ENCODE measurements around the gene DPYD.

DPYD gene

DNA sequence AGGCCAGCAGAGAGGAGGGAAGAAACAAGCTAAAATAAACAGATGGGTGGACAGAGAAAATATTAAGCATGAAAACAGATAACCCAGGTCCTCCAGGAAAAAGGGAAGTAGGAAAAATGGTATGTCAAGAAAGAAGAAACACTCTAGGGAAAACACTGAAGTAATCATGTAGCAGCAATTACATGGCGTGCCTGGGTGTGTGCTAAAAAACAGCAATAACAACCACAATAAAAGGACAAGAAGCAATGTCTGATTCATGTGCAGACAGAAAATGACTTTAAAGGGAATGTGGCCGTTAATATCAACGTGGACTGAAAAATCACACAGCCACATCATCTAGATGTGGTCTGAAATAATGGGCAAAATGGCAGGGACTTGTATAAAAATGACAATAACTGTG is 829.6 kb downstream of the DPYD start:
- Mint-ChIP-seq H3K4me1 (no peaks in the 10 kb centered on the region), H3K4me3 (no peak overlapping the region)

DNA sequence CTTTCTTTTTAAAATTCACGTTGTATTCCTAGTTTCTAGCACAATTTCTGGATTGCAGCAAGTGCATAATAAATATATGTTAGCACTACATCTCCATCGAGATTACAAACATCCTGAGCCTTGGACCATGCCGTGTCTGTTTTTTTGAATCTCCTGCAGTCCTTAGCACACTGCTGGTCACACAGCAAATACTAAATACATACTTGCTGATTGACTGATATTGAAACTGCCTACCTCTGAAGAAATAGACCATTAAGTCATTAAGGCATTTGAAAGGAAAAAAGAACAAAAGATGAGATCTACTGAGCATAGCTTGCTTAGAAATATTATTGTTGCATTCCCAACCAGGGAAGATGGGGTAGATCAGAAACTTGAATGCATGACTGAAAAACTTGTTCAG is 830.1 kb downstream of the DPYD start:
- Mint-ChIP-seq H3K4me3 (no peak overlapping the region), H3K36me3 (no peaks in the 10 kb centered on the region), H3K9me3 (no peaks in the 10 kb centered on the region), H3K4me1 (no peaks in the 10 kb centered on the region), H3K27ac (no peak overlapping the region)
- no peak for ATAC-seq
- no peak for DNase-seq (ENCODE audit: low spot score in 2 of 2)

More for the DNA sequence above, 829.6 kb downstream of the DPYD start:
- DNase-seq (ENCODE audit: low spot score in 2 of 2) (no peak), ATAC-seq (no peak)
- no peaks in the 10 kb centered on the region for H3K36me3 Mint-ChIP-seq
- H3K9me3 Mint-ChIP-seq, result no peaks in the 10 kb centered on the region
- no peak overlapping the region for H3K27ac Mint-ChIP-seq

DNA sequence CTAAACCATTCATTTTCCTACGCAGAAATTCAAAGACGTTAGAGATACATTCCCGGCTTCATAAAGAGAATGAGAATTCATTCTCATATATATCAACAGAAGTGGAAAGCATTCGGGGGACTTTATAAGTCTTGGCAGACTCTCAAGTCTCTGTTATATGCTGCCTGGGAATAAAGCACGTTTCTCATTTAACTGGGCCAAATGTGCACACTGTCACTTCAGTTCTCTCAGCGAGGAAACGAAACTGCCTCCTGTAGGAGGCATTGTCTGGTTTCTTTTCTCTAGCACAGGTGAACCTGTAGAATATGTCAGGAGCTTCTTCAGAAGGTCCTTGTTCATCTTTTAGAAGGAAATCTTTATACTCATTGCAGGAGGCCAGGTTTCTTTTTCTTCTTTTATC is 831.7 kb downstream of the DPYD start:
- DNase-seq (ENCODE audit: low spot score in 2 of 2) (no peak), ATAC-seq (no peak)
- Mint-ChIP-seq H3K36me3 (no peaks in the 10 kb centered on the region), H3K4me3 (no peak overlapping the region), H3K9me3 (no peaks in the 10 kb centered on the region), H3K4me1 (no peaks in the 10 kb centered on the region), H3K27ac (no peak overlapping the region)

DNA sequence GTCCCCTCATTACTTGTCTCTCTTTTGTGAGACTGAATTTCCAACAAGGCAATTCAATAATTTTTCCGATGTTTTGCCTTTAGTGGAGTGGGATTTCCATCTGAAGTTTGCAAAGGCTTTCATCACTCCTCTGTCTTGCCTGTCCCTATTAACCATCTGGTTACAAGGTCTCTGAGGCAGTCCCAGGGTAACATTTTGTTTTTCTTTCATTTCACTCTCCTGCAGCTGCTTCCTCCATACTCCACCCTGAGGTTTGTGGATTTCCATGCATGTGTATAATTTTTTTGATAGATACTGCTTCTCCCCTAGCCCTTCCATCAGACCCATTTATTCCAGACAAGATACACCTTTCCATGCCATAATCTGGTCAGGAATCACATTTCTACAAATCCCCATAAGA is 832.4 kb downstream of the DPYD start:
- no peaks in the 10 kb centered on the region for H3K4me1 Mint-ChIP-seq
- H3K27ac Mint-ChIP-seq, result no peak overlapping the region
- DNase-seq (ENCODE audit: low spot score in 2 of 2) (no peak), ATAC-seq (no peak)
- H3K9me3 Mint-ChIP-seq, result no peaks in the 10 kb centered on the region
- H3K36me3 Mint-ChIP-seq, result no peaks in the 10 kb centered on the region
- no peak overlapping the region for H3K4me3 Mint-ChIP-seq

DNA sequence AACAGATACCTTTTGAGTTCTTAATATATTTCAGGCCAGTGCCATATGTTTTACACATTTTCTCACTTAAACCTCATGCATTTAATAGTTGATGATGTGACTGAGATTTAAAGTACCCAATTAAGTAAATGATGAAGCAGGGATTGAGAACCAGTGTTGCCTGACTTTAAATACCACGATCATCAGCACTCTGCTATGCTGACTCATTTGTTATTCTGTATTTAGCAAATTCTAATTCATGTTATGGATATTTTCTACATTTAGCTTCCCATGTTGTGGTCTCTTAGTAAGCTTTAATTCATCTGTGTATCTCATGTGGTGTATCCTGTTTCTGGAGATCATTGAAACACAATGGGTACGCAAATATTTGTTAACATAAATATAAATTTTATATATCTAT is 836.3 kb downstream of the DPYD start:
- no peaks in the 10 kb centered on the region for H3K4me1 Mint-ChIP-seq
- no peak overlapping the region for H3K27ac Mint-ChIP-seq
- H3K9me3 Mint-ChIP-seq, result no peaks in the 10 kb centered on the region
- no peak for DNase-seq (ENCODE audit: low spot score in 2 of 2)
- no peak for ATAC-seq
- H3K4me3 Mint-ChIP-seq, result no peak overlapping the region
- H3K36me3 Mint-ChIP-seq, result peaks cover 7% of the 10 kb centered on the region

DNA sequence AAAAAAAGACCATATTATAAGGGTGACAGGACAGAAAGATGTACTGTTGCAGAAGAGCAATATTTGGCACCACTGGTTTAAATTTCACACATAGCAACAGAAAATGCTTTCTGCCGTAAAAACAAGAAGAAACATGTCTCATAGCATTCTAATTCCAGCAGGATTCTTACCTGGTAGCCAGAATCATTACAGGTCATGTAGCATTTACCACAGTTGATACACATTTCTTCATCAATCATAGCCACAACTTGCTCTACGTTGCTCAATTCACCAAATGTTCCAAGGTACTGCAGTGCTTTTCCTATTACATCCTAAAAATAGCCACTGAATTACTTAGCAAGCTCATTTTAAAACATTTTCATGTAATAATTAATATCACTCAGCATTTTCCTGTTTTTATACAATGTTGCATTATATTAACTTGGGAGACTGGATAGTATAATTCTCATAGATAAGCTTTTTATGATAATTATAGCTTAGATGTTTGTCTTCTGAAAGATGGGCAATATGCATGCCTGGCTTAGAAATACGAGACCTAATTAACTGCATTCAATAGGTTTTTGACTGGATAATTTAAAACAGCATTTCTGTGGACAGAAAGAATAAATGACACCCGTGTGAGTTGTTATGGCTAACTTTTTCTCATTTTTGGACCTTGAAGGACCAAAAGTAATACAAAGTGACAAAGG is 838.5 kb downstream of the DPYD start:
- Mint-ChIP-seq H3K4me3 (no peak overlapping the region), H3K4me1 (no peaks in the 10 kb centered on the region), H3K36me3 (peaks cover 7% of the 10 kb centered on the region), H3K9me3 (no peaks in the 10 kb centered on the region), H3K27ac (no peak overlapping the region)
- DNase-seq (ENCODE audit: low spot score in 2 of 2) (no peak), ATAC-seq (no peak)

DNA sequence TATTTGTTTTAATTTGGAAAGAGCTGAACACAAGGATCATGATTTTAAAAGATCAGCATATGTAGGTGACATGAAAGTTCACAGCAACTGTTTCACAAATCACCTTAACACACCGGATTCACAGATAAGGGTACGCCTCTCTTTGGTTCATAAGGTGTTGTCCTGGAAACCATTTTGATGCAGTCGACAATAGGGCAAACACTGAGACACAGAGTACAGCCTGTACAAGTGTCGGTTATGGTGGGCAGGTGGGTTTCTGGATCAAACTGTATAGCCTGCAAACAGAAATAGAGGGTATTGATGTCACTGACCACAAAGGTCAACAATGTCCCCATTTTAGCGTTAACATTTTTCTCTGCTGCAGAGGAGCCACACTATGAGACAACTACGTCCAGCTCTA is 842.0 kb downstream of the DPYD start:
- Mint-ChIP-seq H3K4me3 (no peak overlapping the region), H3K36me3 (peaks cover 7% of the 10 kb centered on the region), H3K4me1 (no peaks in the 10 kb centered on the region), H3K9me3 (no peaks in the 10 kb centered on the region), H3K27ac (no peak overlapping the region)
- no peak for DNase-seq (ENCODE audit: low spot score in 2 of 2)
- no peak for ATAC-seq

DNA sequence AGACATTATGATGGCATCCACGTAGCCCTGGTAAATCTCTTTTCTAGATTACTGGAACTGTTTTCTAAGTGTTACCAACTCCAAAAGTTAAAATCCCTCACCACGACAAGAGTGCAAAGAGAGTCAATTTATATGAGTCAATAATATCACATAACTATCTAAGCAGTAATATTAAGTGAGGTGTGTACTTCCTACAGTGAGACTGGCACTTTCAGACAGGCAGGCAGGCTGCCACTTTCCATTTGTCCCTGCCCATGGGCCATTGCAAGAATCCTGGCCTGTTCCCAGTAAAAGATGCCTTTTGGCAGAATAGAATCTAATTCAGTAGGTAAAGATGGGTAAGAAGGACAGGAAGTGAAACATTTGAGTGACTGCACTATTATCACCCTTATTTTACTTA is 843.6 kb downstream of the DPYD start:
- ATAC-seq (no peak), DNase-seq (ENCODE audit: low spot score in 2 of 2) (no peak)
- H3K9me3 Mint-ChIP-seq, result no peaks in the 10 kb centered on the region
- no peak overlapping the region for H3K4me3 Mint-ChIP-seq
- no peak overlapping the region for H3K27ac Mint-ChIP-seq
- no peaks in the 10 kb centered on the region for H3K4me1 Mint-ChIP-seq
- H3K36me3 Mint-ChIP-seq, result peaks cover 7% of the 10 kb centered on the region

DNA sequence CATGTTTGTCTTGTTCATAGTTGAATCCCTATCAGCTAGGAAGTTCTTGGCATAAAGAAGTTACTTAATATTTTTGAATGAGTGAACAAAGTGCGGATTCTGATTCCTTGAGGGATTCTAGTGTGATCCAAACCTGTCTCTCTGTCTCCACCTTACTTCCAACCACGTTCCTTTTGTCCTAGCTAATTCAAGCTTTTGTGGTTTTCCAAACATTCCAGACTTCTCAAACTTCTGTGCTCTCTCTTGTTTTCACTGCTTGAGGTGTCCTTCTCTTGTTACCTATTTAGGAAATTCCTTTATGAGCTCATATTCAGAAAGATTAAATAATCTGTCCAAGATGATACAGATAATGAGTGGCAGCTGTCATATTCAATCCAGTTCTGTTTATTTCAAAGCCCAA is 846.1 kb downstream of the DPYD start:
- H3K27ac Mint-ChIP-seq, result no peak overlapping the region
- H3K4me3 Mint-ChIP-seq, result no peak overlapping the region
- H3K36me3 Mint-ChIP-seq, result no peaks in the 10 kb centered on the region
- no peaks in the 10 kb centered on the region for H3K4me1 Mint-ChIP-seq
- no peak for ATAC-seq
- H3K9me3 Mint-ChIP-seq, result no peaks in the 10 kb centered on the region
- DNase-seq (ENCODE audit: low spot score in 2 of 2), result no peak

DNA sequence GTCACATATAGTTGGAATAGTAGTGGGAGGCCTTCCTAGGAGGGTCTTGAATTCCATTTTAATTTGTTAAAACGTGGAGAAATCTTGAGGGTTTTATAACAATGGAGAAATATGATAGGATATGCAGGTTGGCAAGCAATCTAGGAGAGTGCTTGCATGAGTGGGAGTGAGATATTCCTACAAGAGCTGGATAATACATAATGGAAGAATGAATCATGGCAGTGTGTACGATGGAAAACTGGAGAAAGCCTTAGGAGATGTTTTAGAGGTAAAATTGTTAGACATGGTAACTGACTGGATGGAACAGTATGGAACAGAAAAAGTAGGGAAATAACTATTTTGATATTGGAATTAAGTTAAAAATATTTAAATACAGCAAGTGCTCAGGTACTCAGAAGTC is 846.9 kb downstream of the DPYD start:
- no peak for ATAC-seq
- H3K27ac Mint-ChIP-seq, result no peak overlapping the region
- H3K4me3 Mint-ChIP-seq, result no peak overlapping the region
- DNase-seq (ENCODE audit: low spot score in 2 of 2), result no peak
- H3K4me1 Mint-ChIP-seq, result no peaks in the 10 kb centered on the region
- H3K36me3 Mint-ChIP-seq, result no peaks in the 10 kb centered on the region
- no peaks in the 10 kb centered on the region for H3K9me3 Mint-ChIP-seq

DNA sequence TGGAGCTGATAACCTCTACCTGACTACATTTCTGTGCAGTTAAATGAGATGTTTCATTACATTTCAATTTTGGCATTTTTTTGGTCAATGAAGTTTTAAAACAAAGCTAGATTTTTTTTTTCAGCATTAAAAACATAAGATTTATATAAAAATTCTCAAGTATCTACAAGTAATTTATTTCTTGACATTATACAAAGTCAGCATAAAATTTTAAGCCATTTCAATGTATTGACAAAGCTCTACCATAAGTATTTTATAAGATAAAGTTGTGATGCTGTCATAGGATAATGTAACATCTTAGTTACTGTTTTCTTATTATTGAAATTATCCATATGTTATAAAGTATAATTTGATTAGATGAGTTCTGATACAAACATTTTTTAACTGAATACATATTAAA is 847.7 kb downstream of the DPYD start:
- Mint-ChIP-seq H3K4me1 (no peaks in the 10 kb centered on the region), H3K4me3 (no peak overlapping the region), H3K36me3 (no peaks in the 10 kb centered on the region), H3K27ac (no peak overlapping the region), H3K9me3 (no peaks in the 10 kb centered on the region)
- ATAC-seq, result no peak
- no peak for DNase-seq (ENCODE audit: low spot score in 2 of 2)

DNA sequence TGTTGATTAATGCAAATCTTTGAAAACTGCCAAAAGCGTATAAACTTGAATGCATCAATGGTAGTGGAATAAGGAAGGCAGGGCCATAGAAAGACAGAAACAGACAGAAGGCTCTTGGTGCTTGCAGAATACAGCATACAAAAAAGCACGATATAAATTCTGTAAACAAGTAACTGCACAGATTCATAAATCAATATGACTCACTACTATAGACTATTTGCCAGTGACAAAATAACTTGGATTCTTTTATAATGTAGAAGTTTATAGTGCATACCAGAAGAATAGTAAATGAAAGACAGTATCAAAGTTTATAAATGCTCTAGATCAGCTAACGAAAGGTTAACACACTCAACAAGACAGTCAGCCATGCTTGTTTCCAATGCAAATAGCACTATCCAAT is 849.7 kb downstream of the DPYD start:
- no peaks in the 10 kb centered on the region for H3K36me3 Mint-ChIP-seq
- no peak overlapping the region for H3K27ac Mint-ChIP-seq
- ATAC-seq (no peak), DNase-seq (ENCODE audit: low spot score in 2 of 2) (no peak)
- no peaks in the 10 kb centered on the region for H3K4me1 Mint-ChIP-seq
- H3K9me3 Mint-ChIP-seq, result no peaks in the 10 kb centered on the region
- no peak overlapping the region for H3K4me3 Mint-ChIP-seq

DNA sequence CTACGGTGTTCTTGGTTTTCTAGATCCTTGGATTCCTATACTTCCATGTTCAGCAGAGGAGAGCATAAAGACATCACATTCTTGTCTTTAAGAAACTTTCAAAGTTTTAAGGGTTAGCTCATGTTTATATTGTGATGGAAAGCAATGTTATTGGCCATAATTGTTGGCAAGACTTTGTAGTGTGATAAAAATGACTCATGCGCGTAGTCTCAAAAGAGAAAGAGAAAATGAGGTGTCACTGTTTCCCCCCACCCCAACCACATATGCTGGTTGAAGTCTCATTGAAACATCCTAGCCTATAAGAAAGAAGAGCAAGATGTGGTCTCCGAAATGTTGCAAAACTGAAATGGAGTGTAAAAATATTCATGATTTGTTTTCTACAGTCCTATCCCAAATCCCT is 850.5 kb downstream of the DPYD start:
- Mint-ChIP-seq H3K9me3 (peaks cover 2% of the 10 kb centered on the region), H3K4me1 (no peaks in the 10 kb centered on the region), H3K36me3 (no peaks in the 10 kb centered on the region), H3K4me3 (no peak overlapping the region), H3K27ac (no peak overlapping the region)
- no peak for ATAC-seq
- DNase-seq (ENCODE audit: low spot score in 2 of 2), result no peak

DNA sequence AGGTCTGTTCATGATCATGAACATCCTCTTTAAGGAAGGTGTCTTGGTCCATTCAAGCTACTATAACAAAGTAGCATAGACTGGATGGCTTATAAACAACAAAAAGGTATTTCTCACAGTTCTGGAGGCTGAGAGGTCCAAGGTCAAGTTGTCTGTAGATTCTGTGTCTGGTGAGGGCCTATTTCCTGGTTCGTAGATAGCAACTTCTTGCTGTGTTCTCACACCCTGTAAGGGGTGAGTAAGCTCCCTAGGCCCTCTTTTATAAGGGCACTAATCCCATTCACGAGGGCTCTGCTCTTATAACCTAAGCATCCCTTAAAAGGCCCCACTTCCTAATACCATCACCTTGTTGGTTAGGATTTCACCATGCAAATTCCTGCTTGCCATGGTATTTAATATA is 851.5 kb downstream of the DPYD start:
- no peak for DNase-seq (ENCODE audit: low spot score in 2 of 2)
- H3K27ac Mint-ChIP-seq, result no peak overlapping the region
- H3K9me3 Mint-ChIP-seq, result peaks cover 2% of the 10 kb centered on the region
- ATAC-seq, result no peak
- no peaks in the 10 kb centered on the region for H3K4me1 Mint-ChIP-seq
- H3K36me3 Mint-ChIP-seq, result no peaks in the 10 kb centered on the region
- no peak overlapping the region for H3K4me3 Mint-ChIP-seq

DNA sequence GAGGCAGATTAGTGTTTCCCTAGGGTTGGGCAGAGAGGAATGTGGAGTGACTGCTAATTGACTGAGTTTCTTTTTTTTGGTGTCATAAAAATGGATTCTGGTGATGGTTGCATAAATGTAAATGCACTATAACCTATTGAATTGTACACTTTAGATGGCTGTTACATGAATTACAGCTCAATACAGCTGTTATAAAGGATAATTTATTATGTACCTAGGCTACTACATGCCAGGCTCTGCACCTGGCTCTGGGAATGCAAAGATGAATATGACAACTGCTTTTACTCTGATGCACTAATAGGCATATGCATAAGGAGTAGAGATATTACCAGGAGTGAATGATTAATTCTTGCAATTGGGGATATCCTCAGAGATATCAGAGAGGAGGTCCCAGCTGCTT is 854.0 kb downstream of the DPYD start:
- H3K36me3 Mint-ChIP-seq, result no peaks in the 10 kb centered on the region
- no peaks in the 10 kb centered on the region for H3K4me1 Mint-ChIP-seq
- DNase-seq (ENCODE audit: low spot score in 2 of 2) (no peak), ATAC-seq (no peak)
- peaks cover 2% of the 10 kb centered on the region for H3K9me3 Mint-ChIP-seq
- H3K27ac Mint-ChIP-seq, result no peak overlapping the region
- no peak overlapping the region for H3K4me3 Mint-ChIP-seq

DNA sequence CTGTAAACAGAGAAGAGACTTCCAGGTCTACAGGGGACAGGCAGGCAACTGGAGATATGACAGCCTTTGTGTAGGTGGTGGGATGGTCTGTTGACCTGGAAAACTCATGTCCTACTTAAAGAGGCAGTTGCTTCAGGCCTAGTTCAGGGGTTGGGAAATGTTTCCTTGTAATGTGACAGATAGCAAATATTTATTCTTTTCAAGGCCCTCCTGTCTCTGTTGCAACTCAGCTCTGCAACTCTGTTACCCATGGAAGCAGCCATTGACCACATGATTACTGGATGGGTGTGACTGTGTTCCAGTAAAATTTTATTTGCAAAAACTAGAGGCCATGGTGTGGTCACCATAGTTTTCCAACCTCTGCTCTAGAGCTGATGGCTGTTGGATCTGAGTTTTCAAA is 857.3 kb downstream of the DPYD start:
- Mint-ChIP-seq H3K4me1 (no peaks in the 10 kb centered on the region), H3K4me3 (no peak overlapping the region), H3K27ac (no peak overlapping the region), H3K9me3 (peaks cover 5% of the 10 kb centered on the region), H3K36me3 (no peaks in the 10 kb centered on the region)
- ATAC-seq, result no peak
- no peak for DNase-seq (ENCODE audit: low spot score in 2 of 2)

DNA sequence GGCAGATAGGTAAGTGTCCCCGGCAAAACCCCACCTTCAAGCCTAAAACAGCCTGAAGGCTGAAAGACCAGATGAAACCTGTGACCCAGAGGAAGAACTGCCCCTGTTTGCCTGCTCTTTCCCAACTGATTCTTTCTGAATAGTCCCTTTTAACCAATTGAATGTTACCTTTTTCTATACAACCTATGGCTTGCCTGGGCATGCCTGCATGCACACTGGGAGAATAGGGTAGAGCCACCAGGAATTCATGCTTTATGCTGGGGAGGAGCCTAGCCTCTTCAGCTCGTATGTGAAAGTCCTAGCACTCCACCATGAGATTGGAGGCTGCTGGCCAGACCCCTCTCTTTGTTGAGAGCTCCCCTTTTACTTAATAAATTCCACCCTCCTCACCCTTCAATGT is 859.2 kb downstream of the DPYD start:
- Mint-ChIP-seq H3K27ac (no peak overlapping the region), H3K9me3 (peaks cover 8% of the 10 kb centered on the region), H3K4me1 (no peaks in the 10 kb centered on the region), H3K36me3 (no peaks in the 10 kb centered on the region), H3K4me3 (no peak overlapping the region)
- DNase-seq (ENCODE audit: low spot score in 2 of 2), result no peak
- ATAC-seq, result no peak
